KOPT-K1 (cell line): Measurements from ENCODE around the gene ZNF320.
A peak's percentile ranks its signal among the peaks of the same experiment; 100 is the strongest.
"Not testable (repeated sequence)": the region's sequence is repeated elsewhere in the genome, so short reads cannot be mapped to it uniquely, and the experiment has no call there.

Source experiments
- H3K27ac ChIP-seq: fragments of 200-600 bp; sonication (generic); 2 replicates; pipeline ENCODE4 v1.5.1; 2016; ENCODE audit warnings: antibody characterized with exemption, mild to moderate bottlenecking, low read depth, low read length; ENCODE audit not compliant: poor library complexity, severe bottlenecking
- H3K36me3 ChIP-seq: fragments of 200-600 bp; sonication (generic); 2 replicates; pipeline ENCODE4 v1.5.1; 2017; ENCODE audit warnings: antibody characterized with exemption, mild to moderate bottlenecking, low read length, moderate library complexity; ENCODE audit not compliant: insufficient read depth
- H3K9me3 ChIP-seq: fragments of 200-600 bp; sonication (generic); 2 replicates; pipeline ENCODE4 v1.5.1; 2017; ENCODE audit warnings: antibody characterized with exemption, low read length, mild to moderate bottlenecking; ENCODE audit not compliant: insufficient read depth, poor library complexity, severe bottlenecking

Gene ZNF320

DNA sequence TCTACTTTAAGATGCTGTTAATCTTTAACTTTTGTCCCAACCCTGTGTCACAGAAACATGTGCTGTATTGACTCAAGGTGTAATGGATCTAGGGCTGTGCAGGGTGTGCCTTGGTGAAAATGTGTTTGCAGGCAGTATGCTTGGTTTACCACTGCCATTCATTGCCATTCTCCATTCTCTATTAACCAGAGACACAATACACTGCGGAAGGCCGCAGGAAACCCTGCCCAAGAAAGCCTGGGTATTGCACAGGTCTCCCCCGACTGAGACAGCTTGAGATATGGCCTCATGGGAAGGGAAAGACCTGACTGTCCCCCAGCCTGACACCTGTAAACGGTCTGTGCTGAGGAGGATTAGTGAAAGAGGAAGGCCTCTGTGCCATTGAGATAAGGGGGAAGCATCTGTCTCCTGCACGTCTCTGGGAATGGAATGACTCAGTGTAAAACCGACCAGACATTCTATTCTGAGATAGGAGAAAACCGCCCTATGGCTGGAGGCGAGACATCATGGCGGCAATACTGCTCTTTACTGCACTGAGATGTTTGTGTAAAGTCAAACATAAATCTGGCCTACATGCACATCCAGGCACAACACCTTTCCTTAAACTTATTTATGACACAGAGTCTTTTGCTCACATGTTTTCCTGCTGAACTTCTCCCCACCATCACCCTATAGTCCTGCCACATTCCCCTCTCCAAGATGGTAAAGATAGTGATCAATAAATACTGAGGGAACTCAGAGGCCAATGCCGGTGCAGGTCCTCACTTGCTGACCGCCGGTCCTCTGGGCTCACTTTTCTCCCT, 38.9 kb upstream of the ZNF320 start:
- Histone ChIP-seq H3K9me3 (no peaks in the 10 kb centered on the region), H3K36me3 (peaks cover 33% of the 10 kb centered on the region; the same call in 1 of the 2 replicates), H3K27ac (no peak overlapping the region)

GRCh38 chr19:52935434-52935833, 38.0 kb upstream of the ZNF320 start:
- peaks cover 33% of the 10 kb centered on the region; the same call in 1 of the 2 replicates for H3K36me3 ChIP-seq
- no peak overlapping the region for H3K27ac ChIP-seq
- H3K9me3 ChIP-seq, result no peaks in the 10 kb centered on the region

DNA sequence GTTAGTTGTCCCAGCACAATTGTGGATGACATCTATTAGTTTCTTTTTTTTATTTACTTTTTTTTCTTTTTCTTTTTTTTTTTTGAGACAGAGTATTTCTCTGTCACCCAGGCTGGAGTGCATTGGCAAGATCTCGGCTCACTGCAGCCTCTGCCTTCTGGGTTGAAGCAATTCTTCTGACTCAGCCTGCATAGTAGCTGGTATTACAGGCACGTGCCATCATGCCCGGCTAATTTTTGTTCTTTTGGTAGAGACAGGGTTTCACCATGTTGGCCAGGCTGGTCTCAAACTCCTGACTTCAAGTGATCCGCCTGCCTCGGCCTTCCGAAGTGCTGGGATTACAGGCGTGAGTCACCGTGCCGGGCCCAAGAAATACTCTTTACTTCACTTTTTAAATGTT, 27.2 kb upstream of the ZNF320 start:
- H3K27ac ChIP-seq, H3K9me3 ChIP-seq: not testable (repeated sequence)
- peaks cover 23% of the 10 kb centered on the region for H3K36me3 ChIP-seq

DNA sequence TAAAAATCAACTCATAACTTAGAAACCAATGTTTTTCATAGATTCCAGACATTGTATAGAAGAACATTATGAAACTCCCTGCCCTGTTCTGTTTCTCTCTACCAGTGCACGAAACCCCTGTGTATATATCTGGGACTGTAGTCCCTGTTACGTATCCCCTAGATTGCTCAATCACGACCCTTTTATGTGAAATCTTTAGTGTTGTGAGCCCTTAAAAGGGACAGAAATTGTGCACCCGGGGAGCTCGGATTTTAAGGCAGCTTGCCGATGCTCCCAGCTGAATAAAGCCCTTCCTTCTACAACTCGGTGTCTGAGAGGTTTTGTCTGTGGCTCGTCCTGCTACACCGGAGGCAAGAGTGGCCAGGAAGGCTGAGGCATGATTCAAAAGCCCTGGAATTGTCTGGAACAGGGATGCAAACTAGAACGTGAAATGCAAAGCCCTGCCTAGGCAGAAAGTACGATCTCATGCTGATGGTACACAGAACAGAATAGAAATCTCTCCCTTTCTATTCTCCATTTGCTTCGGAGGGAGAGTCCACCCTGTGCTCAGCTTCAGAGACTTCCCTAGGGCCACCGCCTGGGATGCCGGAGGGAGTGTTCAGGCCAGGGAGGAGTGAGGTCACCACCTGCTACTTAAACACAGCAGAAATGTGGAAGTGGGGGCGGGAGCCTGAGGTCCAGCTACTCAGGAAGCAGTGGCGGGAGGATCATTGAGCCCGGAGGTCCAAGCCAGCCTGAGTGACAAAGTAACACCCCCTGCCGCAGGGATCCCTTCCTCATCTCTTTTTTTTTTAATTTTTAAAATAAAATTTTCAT, 26.6 kb upstream of the ZNF320 start:
- no peaks in the 10 kb centered on the region for H3K9me3 ChIP-seq
- H3K27ac ChIP-seq, result no peak overlapping the region
- H3K36me3 ChIP-seq, result peaks cover 16% of the 10 kb centered on the region

GRCh38 chr19:52922841-52923777, 25.7 kb upstream of the ZNF320 start, which contains the start of gene ZNF888:
TSS of gene ZNF888 (minus strand) at chr19:52923428. CDS start at chr19:52917873, 5,555 bp downstream.
- Histone ChIP-seq H3K36me3 (peaks cover 10% of the 10 kb centered on the region), H3K27ac (peak within 1 kb of the TSS; percentile 73), H3K9me3 (no peaks in the 10 kb centered on the region)

DNA sequence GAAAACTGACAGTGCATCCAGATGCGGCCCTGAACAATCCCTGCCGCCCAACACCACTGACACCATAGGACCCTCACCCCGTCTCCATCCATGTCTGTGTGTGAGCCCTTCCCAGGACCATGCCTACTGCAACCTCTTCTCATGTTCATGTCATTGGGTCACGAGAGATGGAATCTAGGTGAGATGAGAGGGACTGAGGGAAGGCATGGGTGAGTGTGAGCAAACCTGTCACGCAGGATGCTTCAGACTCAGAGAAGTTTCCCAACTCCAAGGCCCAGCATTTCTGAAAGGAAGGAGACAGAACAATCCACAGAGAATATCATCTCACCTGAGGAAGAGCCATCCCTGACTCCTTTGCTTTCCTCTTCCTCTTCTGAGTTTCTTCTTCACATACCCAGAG, 20.1 kb upstream of the ZNF320 start:
- H3K36me3 ChIP-seq, result peaks cover 54% of the 10 kb centered on the region

DNA sequence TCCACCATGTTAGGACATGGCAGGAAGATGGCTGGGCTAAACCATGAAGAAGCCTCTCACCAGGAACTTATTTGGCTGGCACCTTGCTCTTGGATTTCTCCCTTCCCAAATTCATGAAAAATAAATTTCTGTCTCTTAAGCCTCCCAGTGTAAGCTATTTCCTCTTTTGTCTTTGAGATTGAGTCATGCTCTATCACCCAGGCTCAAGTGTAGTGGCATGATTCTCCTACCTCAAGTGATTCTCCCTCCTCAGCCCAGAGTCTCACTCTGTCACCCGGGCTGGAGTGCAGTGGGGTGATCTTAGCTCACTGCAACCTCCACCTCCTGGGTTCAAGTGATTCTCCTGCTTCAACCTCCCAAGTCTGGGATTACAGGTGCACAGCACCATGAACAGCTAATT, 13.2 kb upstream of the ZNF320 start:
- Histone ChIP-seq H3K27ac (no peak overlapping the region), H3K9me3 (no peaks in the 10 kb centered on the region), H3K36me3 (peaks cover 77% of the 10 kb centered on the region)

More for the DNA sequence above, 20.1 kb upstream of the ZNF320 start:
- H3K9me3 ChIP-seq, result no peaks in the 10 kb centered on the region
- no peak overlapping the region for H3K27ac ChIP-seq

DNA sequence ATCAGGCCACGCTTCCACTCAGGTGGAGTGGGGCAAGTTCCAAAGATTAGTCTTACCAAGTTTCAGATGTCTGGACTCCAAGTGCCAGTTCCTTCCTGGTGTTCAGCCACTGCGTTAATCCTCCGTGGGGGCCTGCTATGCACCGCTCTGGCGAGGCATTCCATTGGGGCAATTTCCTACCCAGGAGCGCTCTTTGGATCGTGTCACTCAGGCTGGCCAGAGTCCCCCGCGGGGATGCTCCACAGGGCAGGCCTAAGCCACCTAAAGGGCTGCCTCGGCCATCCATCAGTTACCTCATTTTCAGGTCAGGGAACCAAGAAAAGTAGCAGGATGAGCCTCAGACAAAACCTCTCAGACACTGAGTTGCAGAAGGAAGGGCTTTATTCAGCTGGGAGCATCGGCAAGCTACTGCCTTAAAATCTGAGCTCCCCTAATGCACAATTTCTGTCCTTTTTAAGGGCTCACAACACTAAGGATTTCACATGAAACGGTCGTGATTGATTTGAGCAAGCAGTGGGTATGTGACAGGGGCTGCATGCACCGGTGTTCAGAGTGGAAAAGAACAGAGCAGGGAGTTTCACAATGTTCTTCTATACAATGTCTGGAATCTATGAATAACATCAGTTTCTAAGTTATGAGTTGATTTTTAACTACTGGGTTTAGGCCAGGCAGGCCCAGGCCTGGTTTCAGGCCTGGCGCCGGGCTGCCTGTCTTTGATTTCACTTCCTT, 6.8 kb upstream of the ZNF320 start:
- not testable (repeated sequence) for H3K9me3 ChIP-seq, H3K27ac ChIP-seq
- peaks cover 37% of the 10 kb centered on the region for H3K36me3 ChIP-seq

GRCh38 chr19:52901842-52902241, 4.4 kb upstream of the ZNF320 start:
- Histone ChIP-seq H3K36me3 (peaks cover 16% of the 10 kb centered on the region), H3K27ac (no peak overlapping the region), H3K9me3 (no peaks in the 10 kb centered on the region)

GRCh38 chr19:52898596-52898995, 1.2 kb upstream of the ZNF320 start:
- H3K9me3 ChIP-seq, H3K27ac ChIP-seq: not testable (repeated sequence)
- H3K36me3 ChIP-seq, result peaks cover 22% of the 10 kb centered on the region

- no peaks in the 10 kb centered on the region for H3K9me3 ChIP-seq
- peak overlapping the region; percentile 79 for H3K27ac ChIP-seq
- H3K36me3 ChIP-seq, result peaks cover 26% of the 10 kb centered on the region
Observed at GRCh38 chr19:52898101-52898500, 666 bp upstream of the ZNF320 start.

DNA sequence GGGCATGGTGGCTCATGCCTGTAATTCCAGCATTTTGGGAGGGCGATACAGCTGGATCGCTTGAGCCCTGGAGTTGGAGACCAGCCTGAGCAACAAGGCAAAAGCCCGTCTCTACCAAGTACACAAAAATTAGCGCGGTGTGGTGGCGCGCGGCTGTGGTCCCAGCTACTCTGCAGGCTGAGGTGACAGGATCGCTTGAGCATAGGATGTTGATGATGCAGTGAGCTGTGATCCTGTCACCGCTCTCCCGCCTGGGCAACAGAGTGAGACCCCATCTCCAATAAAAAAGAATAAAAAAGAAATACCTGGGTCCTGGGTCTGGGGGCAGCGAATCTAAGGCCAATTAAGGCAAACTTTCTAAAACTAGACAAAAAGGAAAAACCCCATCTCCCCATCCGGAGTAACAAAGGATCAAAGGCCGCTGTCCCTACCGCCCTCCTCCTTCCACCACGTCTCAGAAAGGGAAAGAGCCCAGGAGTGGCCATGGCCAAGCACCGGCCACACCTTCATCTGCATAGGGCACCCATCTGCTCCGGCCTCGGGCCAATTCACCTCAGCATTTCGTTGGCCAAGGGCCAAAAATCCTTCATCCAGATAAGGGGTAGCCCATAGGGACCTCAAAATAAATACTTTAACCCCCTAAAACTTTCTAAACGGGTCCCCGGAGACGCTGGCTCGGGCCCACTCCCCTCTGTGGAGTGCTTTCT, 851 bp downstream of the ZNF320 start:
- Histone ChIP-seq H3K36me3 (peaks cover 38% of the 10 kb centered on the region), H3K27ac (peak overlapping the region; percentile 79), H3K9me3 (no peaks in the 10 kb centered on the region)

DNA sequence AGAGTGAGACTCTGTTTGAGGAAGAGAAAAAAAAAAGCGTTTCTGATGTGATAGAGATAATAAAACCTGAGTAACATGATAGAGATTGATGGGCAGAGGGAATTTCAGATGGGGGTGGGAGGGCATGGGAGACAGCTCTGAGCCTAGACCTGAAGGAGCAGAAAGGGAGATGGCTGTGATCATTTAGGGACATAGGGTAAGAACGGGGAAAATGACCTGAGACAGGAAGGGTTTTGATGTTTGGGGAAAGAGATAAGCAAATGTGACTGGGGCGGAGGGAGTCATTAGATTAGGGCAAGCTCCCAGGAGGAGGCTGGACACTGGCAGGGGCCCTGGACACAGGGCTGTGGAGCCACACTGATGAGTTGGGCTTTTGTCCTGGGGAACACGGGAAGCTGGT, 6.1 kb downstream of the ZNF320 start:
- no peak overlapping the region for H3K27ac ChIP-seq
- H3K9me3 ChIP-seq, result no peaks in the 10 kb centered on the region
- H3K36me3 ChIP-seq, result peaks cover 87% of the 10 kb centered on the region

- Histone ChIP-seq H3K36me3 (peaks cover 92% of the 10 kb centered on the region), H3K9me3 (peaks cover 5% of the 10 kb centered on the region), H3K27ac (no peak overlapping the region)
Observed at GRCh38 chr19:52889931-52890330, 7.5 kb downstream of the ZNF320 start.
